BLaER1 (cell line): Measurements from ENCODE around the gene AGPAT1.

ENCODE experiments used
- H3K27ac ChIP-seq: shearing (Covaris generic); formaldehyde crosslinking; 2 replicates; pipeline ENCODE4 v1.8.1; 2022
- H3K27me3 ChIP-seq: shearing (Covaris generic); formaldehyde crosslinking; 2 replicates; pipeline ENCODE4 v1.8.1; 2022
- H3K36me3 ChIP-seq: shearing (Covaris generic); formaldehyde crosslinking; 2 replicates; pipeline ENCODE4 v1.8.1; 2022
- H3K4me1 ChIP-seq: shearing (Covaris generic); formaldehyde crosslinking; 2 replicates; pipeline ENCODE4 v1.8.1; 2022
- H3K4me2 ChIP-seq: shearing (Covaris generic); formaldehyde crosslinking; 2 replicates; pipeline ENCODE4 v1.8.1; 2022
- H3K4me3 ChIP-seq: shearing (Covaris generic); formaldehyde crosslinking; 2 replicates; pipeline ENCODE4 v1.8.1; 2022
- H3K9ac ChIP-seq: shearing (Covaris generic); formaldehyde crosslinking; 2 replicates; pipeline ENCODE4 v1.8.1; 2022
- H3K9me3 ChIP-seq: shearing (Covaris generic); formaldehyde crosslinking; 2 replicates; pipeline ENCODE4 v1.8.1; 2022
- H4K20me1 ChIP-seq: shearing (Covaris generic); formaldehyde crosslinking; 2 replicates; pipeline ENCODE4 v1.8.1; 2022
- Cebpa-rat ChIP-seq: shearing (Covaris generic); IDR thresholded peaks from 2 replicates; pipeline ENCODE4 v1.8.1; 2022

AGPAT1 gene

DNA sequence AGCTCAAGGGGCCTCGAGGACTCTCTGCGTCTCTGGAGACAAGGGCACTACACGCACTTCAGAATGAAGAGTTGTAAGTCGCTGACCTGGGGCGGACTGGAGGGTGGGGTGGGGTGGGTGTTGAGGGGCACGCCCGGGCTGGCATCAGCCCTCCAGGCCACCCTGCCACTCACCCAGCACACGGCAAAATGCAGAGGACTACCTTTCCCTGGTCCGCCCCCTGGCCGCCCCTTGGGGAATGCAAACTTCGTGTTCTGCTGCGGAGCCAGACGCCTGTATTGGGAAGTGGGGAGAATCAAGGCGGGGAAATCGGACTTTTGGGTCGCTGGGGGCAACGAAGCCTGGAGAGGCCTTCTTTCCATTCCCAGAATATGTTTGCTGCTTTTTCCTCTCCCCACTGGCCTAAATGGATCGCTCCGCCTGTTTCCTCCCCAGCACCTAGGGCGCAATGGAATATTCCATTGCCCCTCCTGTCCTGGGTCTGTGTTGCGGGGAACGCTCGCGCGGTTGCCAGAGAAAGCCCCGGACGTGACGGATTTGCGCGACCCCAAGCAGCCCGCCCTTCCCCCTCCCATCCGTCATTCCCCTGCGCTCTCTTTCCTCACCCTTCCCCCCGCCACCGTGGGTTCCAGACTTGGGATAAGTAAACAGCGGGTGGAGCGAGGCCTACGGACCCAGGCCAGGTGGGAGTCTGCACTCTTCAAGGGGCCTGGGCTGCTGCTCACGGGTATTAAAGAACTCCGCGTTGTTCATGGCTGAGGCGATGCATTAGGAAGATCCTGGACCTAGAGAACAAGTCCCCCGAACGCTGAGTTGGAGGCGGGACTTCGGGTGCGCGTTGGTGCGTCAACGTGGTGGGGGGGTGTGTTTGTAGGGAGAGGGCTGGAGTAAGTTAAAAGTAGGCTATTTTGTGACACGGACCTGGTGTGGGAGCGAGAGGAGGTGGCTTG is 22.0 kb downstream of the AGPAT1 start, which contains the start of gene PPT2:
PPT2 (plus strand) TSS at position 578 of the 950 bp plus-strand sequence. CDS start 454 bp downstream, outside the sequence.
- Histone ChIP-seq H3K27ac (peak within 1 kb of the TSS; percentile 78), H3K9me3 (peaks cover 3% of the 10 kb centered on the region), H3K4me1 (peaks cover 36% of the 10 kb centered on the region), H3K4me2 (peak within 1 kb of the TSS; percentile 96), H3K9ac (peak within 1 kb of the TSS; percentile 81), H3K4me3 (peak within 1 kb of the TSS; percentile 89), H3K27me3 (peaks cover under 1% of the 10 kb centered on the region; the same call in 1 of the 2 replicates), H3K36me3 (peaks cover 34% of the 10 kb centered on the region), H4K20me1 (0 out of 2 replicates have a peak, but pooled peaks cover 11% of the 10 kb centered on the region)
- TF ChIP-seq Cebpa-rat, result no peak

DNA sequence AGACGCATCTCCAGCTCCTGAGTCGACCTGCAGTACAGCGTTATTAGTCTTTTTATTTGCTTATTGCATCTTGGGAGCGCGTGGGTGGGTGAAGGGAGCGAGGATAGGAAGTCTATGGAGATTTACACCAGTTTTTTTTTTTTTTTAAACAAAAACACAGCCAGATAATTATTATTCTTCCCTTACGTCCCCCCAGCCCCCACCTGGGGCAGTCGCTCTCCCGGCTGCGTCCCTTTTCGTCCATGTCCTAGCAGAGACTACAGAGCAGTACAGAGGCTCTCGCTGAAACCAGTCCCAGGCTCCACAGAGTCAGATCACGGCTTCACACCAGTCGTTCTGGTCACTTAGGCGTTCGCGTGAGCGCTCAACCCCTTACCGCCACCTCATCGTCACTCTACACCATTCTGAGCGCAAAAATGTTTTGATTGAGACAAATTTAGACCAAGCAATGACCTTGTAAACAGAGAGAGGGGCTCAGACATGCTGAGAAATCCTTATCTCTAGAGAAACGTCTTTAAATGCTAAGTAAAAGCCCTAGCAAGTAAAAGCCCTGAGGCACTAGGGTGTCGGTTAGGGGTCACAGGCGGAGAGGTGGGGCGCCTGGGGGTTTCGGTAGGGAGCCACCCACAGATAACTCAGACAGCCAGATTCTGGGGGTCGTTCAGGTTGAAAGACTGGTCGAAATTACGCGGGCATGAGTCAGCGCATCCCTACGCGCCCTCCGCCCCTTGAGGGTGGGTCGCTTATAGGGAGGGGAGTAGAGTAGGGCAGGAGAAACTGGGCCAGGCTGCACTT is 22.9 kb downstream of the AGPAT1 start:
- H3K27me3 ChIP-seq, result peaks cover 8% of the 10 kb centered on the region; the same call in 1 of the 2 replicates
- H3K9me3 ChIP-seq, result peaks cover 7% of the 10 kb centered on the region
- H3K9ac ChIP-seq, result peak overlapping the region; percentile 81
- H3K27ac ChIP-seq, result no peak overlapping the region
- peaks cover 29% of the 10 kb centered on the region for H3K4me1 ChIP-seq
- 0 out of 2 replicates have a peak, but pooled peaks cover 11% of the 10 kb centered on the region for H4K20me1 ChIP-seq
- peak overlapping the region; percentile 89 for H3K4me3 ChIP-seq
- TF ChIP-seq Cebpa-rat, result no peak
- peak overlapping the region; percentile 96 for H3K4me2 ChIP-seq
- peaks cover 25% of the 10 kb centered on the region for H3K36me3 ChIP-seq

DNA sequence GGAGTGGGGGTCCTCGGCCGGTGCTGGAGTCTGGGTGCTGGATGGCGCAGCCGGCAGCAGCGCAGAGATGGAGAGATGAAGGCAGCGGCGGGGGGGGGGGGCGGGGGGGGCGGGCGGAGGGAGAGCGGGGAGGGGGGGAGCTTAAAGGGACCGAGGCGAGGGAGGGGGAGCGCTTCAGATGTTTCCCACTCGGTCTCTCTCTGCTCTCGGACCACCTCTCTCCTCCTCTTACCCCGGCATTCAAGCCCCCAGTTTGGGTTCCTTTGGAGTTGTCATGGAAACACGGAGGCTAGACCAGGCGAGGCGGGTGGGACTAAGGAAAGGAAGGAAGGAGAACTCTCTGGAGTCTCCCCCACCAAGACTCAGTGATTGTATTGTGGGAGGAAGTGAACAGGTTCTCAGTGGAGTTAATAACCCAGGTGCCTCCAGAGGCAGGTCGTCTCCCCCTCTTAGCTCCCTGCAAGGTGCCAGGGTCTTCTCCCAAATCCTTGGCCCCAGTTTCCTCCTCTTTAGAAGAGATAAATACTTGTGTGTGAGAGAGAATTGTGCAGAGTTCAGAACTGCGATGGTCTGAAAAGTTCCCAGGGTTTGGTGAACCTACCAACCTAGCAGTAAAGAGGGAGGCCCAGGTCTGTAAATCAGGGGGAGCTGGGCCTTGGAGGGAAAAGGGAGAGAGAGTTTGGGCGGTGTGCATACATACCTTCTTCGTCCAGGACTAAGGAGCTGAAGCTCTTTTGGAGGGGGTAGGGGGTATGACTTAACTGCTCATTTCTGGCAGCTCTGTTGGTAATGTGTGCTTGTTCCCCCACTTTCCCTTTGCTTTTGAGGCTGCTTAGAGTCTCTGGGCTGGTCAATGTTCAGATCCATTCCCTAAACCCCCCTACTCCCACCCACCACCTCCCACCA is 23.8 kb downstream of the AGPAT1 start, which contains the start of gene PRRT1:
PRRT1 (minus strand) TSS at position 77 of the 906 bp plus-strand sequence. CDS start 112 bp downstream, outside the sequence.
- Histone ChIP-seq H3K4me3 (no peak within 1 kb of the TSS), H3K4me2 (peak within 1 kb of the TSS; percentile 96), H3K36me3 (peaks cover 17% of the 10 kb centered on the region), H3K9me3 (peaks cover 7% of the 10 kb centered on the region), H3K4me1 (peaks cover 29% of the 10 kb centered on the region), H3K27ac (no peak within 1 kb of the TSS), H3K27me3 (peaks cover 8% of the 10 kb centered on the region; the same call in 1 of the 2 replicates), H3K9ac (peak within 1 kb of the TSS; percentile 81; the same call in 1 of the 2 replicates), H4K20me1 (0 out of 2 replicates have a peak, but pooled peaks cover 11% of the 10 kb centered on the region)
- TF ChIP-seq Cebpa-rat, result no peak

DNA sequence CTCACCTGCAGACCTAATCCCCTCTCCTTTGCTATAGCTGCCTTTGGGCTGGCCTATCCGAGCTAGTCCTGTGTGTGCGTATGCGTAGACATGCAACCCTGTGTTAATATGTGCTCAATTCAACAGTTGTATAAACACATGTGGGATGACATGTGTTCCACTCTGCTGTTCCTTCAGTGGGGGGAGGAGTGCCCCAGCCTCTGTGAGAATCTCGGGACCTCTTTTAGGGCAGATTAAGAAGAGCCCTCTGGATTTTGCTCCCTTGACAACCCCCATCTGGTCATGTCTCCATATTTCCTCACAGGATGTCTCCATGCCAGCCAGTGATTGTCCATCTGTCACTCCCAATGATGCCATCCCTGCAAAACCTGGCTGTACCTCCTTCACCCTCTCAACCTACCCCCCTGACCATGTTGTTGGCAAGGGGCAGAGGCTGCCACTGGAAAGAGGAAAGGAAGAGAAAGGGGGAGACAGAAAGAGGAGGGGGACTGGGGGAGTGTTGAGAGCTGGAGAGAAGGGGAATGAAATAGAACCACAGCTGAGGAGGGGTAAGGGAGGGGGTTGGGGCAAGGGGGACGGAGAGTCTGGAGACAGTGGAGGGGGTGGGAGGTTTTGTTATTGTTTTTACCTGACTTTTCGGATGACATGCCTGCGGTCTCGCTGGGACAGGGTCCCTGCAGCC is 24.6 kb downstream of the AGPAT1 start:
- Histone ChIP-seq H3K36me3 (peaks cover 9% of the 10 kb centered on the region), H4K20me1 (0 out of 2 replicates have a peak, but pooled peaks cover 11% of the 10 kb centered on the region), H3K4me2 (0 out of 2 replicates have a peak overlapping the region, but pooled peaks have one; percentile 12), H3K27ac (no peak overlapping the region), H3K9ac (no peak overlapping the region), H3K27me3 (peaks cover 8% of the 10 kb centered on the region; the same call in 1 of the 2 replicates), H3K9me3 (peaks cover 7% of the 10 kb centered on the region), H3K4me1 (peaks cover 29% of the 10 kb centered on the region), H3K4me3 (no peak overlapping the region)
- no peak for TF ChIP-seq Cebpa-rat

DNA sequence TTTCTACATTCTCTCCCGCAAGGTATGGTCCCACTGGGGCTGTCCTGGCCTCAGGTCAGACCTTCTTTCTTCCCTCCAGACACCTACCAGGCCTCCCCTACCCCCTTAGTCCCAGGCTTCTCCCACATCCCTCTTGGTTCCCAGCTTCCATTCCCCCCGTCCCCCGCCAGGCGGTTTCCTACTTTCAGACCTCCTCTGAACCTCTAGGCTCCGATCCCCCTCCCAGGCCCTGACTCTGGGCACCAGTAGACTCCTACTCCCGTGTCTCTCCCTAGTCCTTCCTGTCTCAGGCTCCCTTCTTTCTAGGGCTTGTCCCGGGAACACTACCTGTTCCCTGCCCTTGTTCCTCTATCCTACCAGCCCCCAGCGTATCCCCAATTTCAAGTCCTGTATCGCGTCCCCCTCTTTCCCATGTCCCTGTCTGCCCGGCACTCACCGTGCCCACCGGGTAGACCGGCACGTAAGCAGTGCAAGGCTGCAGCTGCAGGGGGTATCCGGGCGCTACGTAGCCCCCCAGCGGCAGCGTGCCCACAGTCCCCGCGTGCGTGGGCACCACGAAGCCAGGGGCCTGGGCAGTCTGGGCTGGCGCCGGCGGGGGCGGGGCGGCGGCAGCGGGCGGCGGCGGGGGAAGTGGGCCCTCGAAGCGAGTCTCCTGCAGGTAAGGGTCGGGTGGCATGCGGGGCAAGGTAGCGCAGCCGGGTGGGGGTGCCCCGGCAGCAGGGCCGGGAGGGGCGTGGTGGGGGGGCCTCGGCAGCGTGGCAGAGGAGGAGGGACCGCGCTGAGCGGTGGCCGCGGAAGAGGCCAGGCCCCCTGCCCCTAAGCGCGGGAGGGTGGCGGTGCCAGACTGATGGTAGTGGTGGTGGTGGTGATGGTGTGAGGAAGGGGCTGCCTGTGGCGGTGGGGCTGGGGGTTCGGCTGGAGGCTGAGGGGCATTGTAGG is 25.7 kb downstream of the AGPAT1 start:
- H4K20me1 ChIP-seq, result 0 out of 2 replicates have a peak, but pooled peaks cover 6% of the 10 kb centered on the region
- no peak for TF ChIP-seq Cebpa-rat
- H3K4me1 ChIP-seq, result peaks cover 23% of the 10 kb centered on the region
- H3K4me3 ChIP-seq, result no peak overlapping the region
- H3K36me3 ChIP-seq, result no peaks in the 10 kb centered on the region
- peaks cover 8% of the 10 kb centered on the region; the same call in 1 of the 2 replicates for H3K27me3 ChIP-seq
- H3K4me2 ChIP-seq, result no peak overlapping the region
- no peak overlapping the region for H3K9ac ChIP-seq
- H3K9me3 ChIP-seq, result peaks cover 7% of the 10 kb centered on the region
- no peak overlapping the region for H3K27ac ChIP-seq

DNA sequence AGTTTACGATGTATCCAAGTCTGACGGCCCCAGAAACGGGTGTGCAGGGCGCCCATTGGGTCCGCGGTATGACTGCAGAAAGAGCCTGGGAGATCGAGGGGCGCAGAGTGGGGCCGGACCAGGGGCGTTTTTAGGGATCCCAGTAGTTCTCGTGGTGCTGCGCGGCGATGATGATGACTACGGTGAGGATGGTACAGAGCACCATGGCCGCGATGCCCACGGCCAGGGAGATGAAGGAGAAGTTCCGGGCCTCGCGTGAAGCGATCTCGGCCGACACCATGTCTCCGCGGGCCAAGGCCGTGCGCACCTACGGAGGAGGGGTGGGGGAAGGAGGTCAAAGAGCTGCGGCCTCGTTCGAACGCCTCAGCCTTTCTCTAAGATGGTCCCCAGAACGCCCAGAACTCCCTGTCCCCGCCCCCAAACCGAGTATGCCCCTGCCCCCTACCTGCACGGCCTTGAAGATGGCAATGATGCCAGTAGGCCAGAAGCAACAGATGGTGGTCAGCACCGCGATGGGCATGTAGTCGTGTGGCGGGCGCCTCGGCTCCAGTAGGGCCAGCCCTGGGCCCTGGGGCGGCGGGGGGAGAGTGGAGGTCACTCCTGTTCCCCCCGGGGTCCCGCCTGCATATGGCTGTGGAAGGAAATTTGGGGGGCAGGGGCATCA is 26.7 kb downstream of the AGPAT1 start:
- peaks cover 8% of the 10 kb centered on the region; the same call in 1 of the 2 replicates for H3K27me3 ChIP-seq
- no peak overlapping the region for H3K4me3 ChIP-seq
- no peak overlapping the region for H3K27ac ChIP-seq
- no peaks in the 10 kb centered on the region for H4K20me1 ChIP-seq
- peaks cover 17% of the 10 kb centered on the region for H3K4me1 ChIP-seq
- H3K36me3 ChIP-seq, result no peaks in the 10 kb centered on the region
- no peak for TF ChIP-seq Cebpa-rat
- peaks cover 7% of the 10 kb centered on the region for H3K9me3 ChIP-seq
- H3K9ac ChIP-seq, result no peak overlapping the region
- H3K4me2 ChIP-seq, result no peak overlapping the region
